NT2/D1 (cell line): ENCODE data around the gene ATP6V1G3.

Experiments used
- SUZ12 ChIP-seq: IDR thresholded peaks from 2 replicates; pipeline ENCODE4 v1.6.1; 2011; ENCODE audit not compliant: insufficient read length, insufficient read depth; ENCODE audit errors: extremely low read depth
- ZNF274 ChIP-seq: IDR thresholded peaks from 2 replicates; pipeline ENCODE4 v1.6.1; 2011; ENCODE audit warnings: mild to moderate bottlenecking, low read depth, low read length

DNA sequence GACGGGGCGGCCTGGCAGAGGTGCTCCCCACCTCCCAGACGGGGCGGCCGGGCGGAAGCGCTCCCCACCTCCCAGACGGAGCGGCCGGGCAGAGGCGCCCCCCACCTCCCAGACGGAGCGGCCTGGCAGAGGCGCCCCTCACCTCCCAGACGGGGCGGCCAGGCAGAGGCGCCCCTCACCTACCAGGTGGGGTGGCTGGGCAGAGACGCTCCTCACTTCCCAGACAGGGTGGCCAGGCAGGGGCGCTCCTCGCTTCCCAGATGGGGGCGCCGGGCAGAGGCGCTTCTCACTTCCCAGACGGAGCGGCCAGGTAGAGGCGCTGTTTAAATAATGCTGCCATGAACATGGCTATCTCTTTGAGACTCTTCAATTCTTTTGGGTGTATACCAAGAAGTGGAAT, 43.7 kb upstream of the ATP6V1G3 start:
- TF ChIP-seq ZNF274 (no peak), SUZ12 (no peak)
